Uterus (tissue), 4 donors: Measurements from ENCODE around the gene PDS5B. TPM values are rescaled to one million over a fixed set of nuclear protein-coding genes. Genes with fewer than 3 reads are reported as not detected.

Experiments used
- DNase-seq, 2 donors: peaks; one replicate each; pipeline ENCODE4 v3.0.0-alpha.2; 2019 to 2020
- H3K27ac ChIP-seq, 2 donors: fragments of 200-600 bp; sonication (generic); 1 replicate in 1 of 2; 2 replicates in 1 of 2; pipeline ENCODE4 v1.5.1; 2016 to 2018
- H3K27me3 ChIP-seq, 2 donors: fragments of 200-600 bp; sonication (generic); one replicate each; pipeline ENCODE4 v1.5.1; 2018 to 2019; ENCODE audit warnings: control low read depth in 1 of 2
- H3K36me3 ChIP-seq, 2 donors: fragments of 200-600 bp; sonication (generic); one replicate each; pipeline ENCODE4 v1.5.1; 2019; ENCODE audit warnings: control low read depth in 1 of 2
- H3K4me1 ChIP-seq, 2 donors: fragments of 200-600 bp; sonication (generic); one replicate each; pipeline ENCODE4 v1.5.1; 2018 to 2019; ENCODE audit warnings: control low read depth in 1 of 2
- H3K4me3 ChIP-seq, 2 donors: fragments of 200-600 bp; sonication (generic); 1 replicate in 1 of 2; 2 replicates in 1 of 2; pipeline ENCODE4 v1.5.1; 2018 to 2019; ENCODE audit warnings: mild to moderate bottlenecking in 1 of 2
- H3K9me3 ChIP-seq, 2 donors: fragments of 200-600 bp; sonication (generic); one replicate each; pipeline ENCODE4 v1.5.1; 2019; ENCODE audit warnings: control low read depth in 1 of 2
- POLR2A ChIP-seq, 2 donors: fragments of 450-650 bp; IDR thresholded peaks; one replicate each; pipeline ENCODE4 v1.6.1; 2016; ENCODE audit warnings: antibody characterized with exemption in 2 of 2, mild to moderate bottlenecking in 1 of 2, moderate library complexity in 1 of 2
- intact Hi-C: fragments of 100-400 bp; cut with DNase I; formaldehyde crosslinking; loops from one replicate; pipeline ENCODE4 v1.15.1; 2023; ENCODE audit warnings: low total_unique reads
- total RNA-seq, 4 donors: library from RNA; depleted of rRNA in 3 of 4; stranded (reverse); fragments of >200 nt in 3 of 4; gene quantifications; one replicate each; pipeline versions ENCODE4 v1.1.0 to v1.2.4, GENCODE V29; 2014 to 2023
- TF ChIP-seq, protein P1 (sequence below), 4 experiments: fragments of 200-600 bp in 2 of 4; fragments of 450-650 bp in 2 of 4; sonication (generic) in 2 of 4; IDR thresholded peaks; one replicate each; pipeline ENCODE4 v1.5.1; 2016 to 2019; ENCODE audit warnings: antibody characterized with exemption in 4 of 4, mild to moderate bottlenecking in 2 of 4, moderate library complexity in 1 of 4
- donor health status: DM: yes; HTN: yes; CAD: no.

Gene PDS5B
- total RNA-seq, 4 donors from 2014 or later = 36.6 to 192 (median 91.0) TPM

DNA sequence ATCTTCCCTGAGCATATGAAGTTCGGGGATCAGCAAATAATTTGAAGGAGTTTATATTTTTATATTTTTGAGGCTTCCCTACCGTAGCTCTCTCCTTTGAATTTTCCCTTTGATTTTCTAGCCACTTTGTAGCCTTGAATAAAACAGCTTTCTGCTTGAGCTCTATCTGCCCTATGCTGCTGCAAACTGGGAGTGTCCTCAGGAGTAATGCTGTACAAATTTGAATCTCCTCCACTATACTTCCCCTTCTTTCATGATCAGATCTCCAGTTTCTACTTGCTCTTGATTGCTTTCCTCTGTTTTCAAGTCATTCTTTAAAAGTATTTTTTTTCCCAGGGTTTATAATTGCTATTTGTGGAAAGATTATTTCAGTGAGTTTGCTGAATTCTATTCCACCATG lies 14.6 kb downstream of the PDS5B start:
- TF ChIP-seq, protein P1, sequence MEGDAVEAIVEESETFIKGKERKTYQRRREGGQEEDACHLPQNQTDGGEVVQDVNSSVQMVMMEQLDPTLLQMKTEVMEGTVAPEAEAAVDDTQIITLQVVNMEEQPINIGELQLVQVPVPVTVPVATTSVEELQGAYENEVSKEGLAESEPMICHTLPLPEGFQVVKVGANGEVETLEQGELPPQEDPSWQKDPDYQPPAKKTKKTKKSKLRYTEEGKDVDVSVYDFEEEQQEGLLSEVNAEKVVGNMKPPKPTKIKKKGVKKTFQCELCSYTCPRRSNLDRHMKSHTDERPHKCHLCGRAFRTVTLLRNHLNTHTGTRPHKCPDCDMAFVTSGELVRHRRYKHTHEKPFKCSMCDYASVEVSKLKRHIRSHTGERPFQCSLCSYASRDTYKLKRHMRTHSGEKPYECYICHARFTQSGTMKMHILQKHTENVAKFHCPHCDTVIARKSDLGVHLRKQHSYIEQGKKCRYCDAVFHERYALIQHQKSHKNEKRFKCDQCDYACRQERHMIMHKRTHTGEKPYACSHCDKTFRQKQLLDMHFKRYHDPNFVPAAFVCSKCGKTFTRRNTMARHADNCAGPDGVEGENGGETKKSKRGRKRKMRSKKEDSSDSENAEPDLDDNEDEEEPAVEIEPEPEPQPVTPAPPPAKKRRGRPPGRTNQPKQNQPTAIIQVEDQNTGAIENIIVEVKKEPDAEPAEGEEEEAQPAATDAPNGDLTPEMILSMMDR (IDR thresholded peaks at IDR 0.05) = no peak
- TF ChIP-seq POLR2A (IDR thresholded peaks at IDR 0.05) = no peak
- intact Hi-C loops = no loop called here
- no peak overlapping the region for H3K4me3 ChIP-seq

DNA sequence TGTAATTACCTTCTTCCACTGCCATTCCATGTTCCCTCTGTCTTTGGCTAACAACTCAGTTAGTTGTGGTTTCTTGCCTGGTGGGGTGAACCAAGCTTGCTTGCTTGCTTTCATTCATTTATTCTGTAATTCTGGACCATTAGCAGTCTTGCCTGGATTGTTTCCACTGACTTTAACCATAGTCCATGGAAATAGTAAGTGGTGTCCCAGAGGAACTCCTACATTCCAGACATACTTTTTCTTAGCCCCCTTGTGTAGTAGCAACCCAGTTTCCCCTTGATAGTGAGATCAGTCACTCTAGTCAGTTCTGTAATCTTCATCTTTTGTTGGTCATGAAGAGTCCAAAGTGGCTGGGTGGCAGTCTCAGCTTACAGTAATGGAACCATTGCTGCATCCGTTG lies 23.2 kb downstream of the PDS5B start:
- TF ChIP-seq, protein P1 (IDR thresholded peaks at IDR 0.05) = no peak
- no peak for TF ChIP-seq POLR2A (IDR thresholded peaks at IDR 0.05)
- H3K4me3 ChIP-seq = no peak overlapping the region
- H3K9me3 ChIP-seq = no peaks in the 10 kb centered on the region
- no peak overlapping the region for H3K27ac ChIP-seq
- no peaks in the 10 kb centered on the region for H3K27me3 ChIP-seq
- H3K36me3 ChIP-seq = no peaks in the 10 kb centered on the region
- H3K4me1 ChIP-seq = no peaks in the 10 kb centered on the region
- intact Hi-C loops = no loop called here
- no peak for DNase-seq

More for the DNA sequence above, 14.6 kb downstream of the PDS5B start:
- Histone ChIP-seq H3K27me3 (no peaks in the 10 kb centered on the region), H3K9me3 (no peaks in the 10 kb centered on the region), H3K4me1 (no peaks in the 10 kb centered on the region), H3K36me3 (no peaks in the 10 kb centered on the region), H3K27ac (no peak overlapping the region)
- no peak for DNase-seq

DNA sequence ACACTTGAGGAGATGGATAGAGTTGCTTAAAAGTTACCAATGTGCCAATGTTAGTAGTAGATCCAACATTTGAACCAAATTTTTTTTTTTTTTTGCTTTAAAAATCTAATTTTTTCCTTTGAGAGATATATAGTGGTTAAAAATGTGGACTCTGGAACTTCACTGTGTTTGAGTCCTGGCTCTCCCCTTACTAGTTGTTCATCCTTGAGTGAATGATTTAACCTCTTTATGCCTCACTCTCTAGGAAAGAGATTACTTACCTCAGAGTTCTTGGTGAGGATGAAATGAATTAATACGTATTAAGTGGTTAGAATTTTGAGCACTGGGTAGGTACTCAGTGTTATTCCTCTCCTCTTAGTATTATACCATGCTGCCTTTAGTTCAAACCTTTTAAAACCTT lies 24.3 kb downstream of the PDS5B start:
- Histone ChIP-seq H3K27me3 (no peaks in the 10 kb centered on the region), H3K4me1 (no peaks in the 10 kb centered on the region), H3K36me3 (no peaks in the 10 kb centered on the region), H3K9me3 (no peaks in the 10 kb centered on the region), H3K27ac (no peak overlapping the region), H3K4me3 (no peak overlapping the region)
- DNase-seq = no peak
- no peak for TF ChIP-seq POLR2A (IDR thresholded peaks at IDR 0.05)
- TF ChIP-seq, protein P1 (IDR thresholded peaks at IDR 0.05) = no peak
- intact Hi-C loops = no loop called here

- no peak for TF ChIP-seq POLR2A (IDR thresholded peaks at IDR 0.05)
- TF ChIP-seq, protein P1 (IDR thresholded peaks at IDR 0.05) = no peak
- no peaks in the 10 kb centered on the region for H3K4me1 ChIP-seq
- H3K27me3 ChIP-seq = no peaks in the 10 kb centered on the region
- no peak for DNase-seq
- H3K9me3 ChIP-seq = no peaks in the 10 kb centered on the region
- H3K36me3 ChIP-seq = no peaks in the 10 kb centered on the region
- H3K4me3 ChIP-seq = no peak overlapping the region
- H3K27ac ChIP-seq = no peak overlapping the region
- intact Hi-C loops = no loop called here
Measured at GRCh38 chr13:32610977-32611376, 24.7 kb downstream of the PDS5B start.

DNA sequence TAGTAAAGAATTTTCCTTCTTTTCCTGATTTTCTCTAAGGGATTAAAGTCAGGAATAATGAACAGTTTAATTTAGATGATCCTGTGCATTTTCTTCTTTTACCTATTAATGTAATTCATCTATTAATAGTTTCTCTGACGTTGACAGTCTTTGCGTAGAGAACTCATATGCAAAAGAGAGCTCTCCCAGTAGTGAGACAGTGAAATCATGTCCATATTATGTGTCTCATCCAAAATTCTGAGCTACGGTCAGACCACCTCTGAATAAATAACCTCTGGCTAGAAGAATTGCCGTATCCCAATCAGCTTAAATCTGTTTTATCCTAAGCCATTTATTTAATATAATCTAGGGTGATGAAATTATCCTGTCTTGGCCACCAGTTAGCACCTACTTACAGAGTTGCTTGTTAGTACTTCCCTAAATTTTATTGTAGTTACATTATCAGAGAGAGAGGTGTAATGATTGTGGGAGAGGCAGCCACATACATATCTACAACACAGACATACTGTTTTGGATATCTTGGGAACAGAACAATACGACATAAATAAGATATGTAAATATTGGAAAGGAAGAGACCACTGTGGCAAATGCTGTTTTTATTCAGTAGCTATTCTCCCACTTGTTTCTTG lies 30.7 kb downstream of the PDS5B start:
- intact Hi-C loops = no loop called here
- no peak overlapping the region for H3K27ac ChIP-seq
- H3K9me3 ChIP-seq = peaks cover 0 to under 1% of the 10 kb centered on the region in 2 donors
- TF ChIP-seq POLR2A (IDR thresholded peaks at IDR 0.05) = no peak
- TF ChIP-seq, protein P1 (IDR thresholded peaks at IDR 0.05) = no peak
- no peaks in the 10 kb centered on the region for H3K36me3 ChIP-seq
- no peak overlapping the region for H3K4me3 ChIP-seq
- no peaks in the 10 kb centered on the region for H3K27me3 ChIP-seq
- no peaks in the 10 kb centered on the region for H3K4me1 ChIP-seq
- DNase-seq = no peak
